Activated CD8-positive, alpha-beta memory T cell treated with anti-CD3 and anti-CD28 coated beads for 36 hours (primary cell): ENCODE measurements around the gene HAGHL. TPM values are rescaled to one million over a fixed set of nuclear protein-coding genes. Genes with fewer than 3 reads are reported as not detected.

Experiments used
- CTCF ChIA-PET: fragments of 350-600 bp; sonication (Branson Sonifier 250); formaldehyde crosslinking; loops from one replicate; lab custom pipeline; 2021; ENCODE audit warnings: antibody characterized with exemption; lab: Charles Lee
- POLR2A ChIA-PET: fragments of 350-600 bp; sonication (Branson Sonifier 250); formaldehyde crosslinking; loops from one replicate; lab custom pipeline; 2021; ENCODE audit warnings: antibody characterized with exemption; lab: Charles Lee
- total RNA-seq, 2 experiments: library from RNA; stranded (reverse); gene quantifications; one replicate each; pipeline ENCODE4 v1.2.3, GENCODE V29; 2021

The HAGHL gene
- total RNA-seq, 2 experiments from 2014 or later = 29.0 to 31.5 TPM

GRCh38 chr16:714558-715476 is 12.1 kb upstream of the HAGHL start, which contains the start of gene METRN:
METRN (plus strand) TSS chr16:715118; CDS start chr16:715290, 172 bp downstream.
- CTCF ChIA-PET = interaction anchor here (0.5 to 4.5 kb wide), 8 partner anchors 10 to 74 kb away, joined by 5 to 26 read pairs (median 8); partner anchors contain the start of genes CCDC78, CHTF18, CIAO3 and RPUSD1
- POLR2A ChIA-PET = interaction anchor here (0.6 to 1.8 kb wide), 3 partner anchors 8 to 266 kb away, joined by 3 to 6 read pairs (median 4); no protein-coding TSS in a partner anchor

GRCh38 chr16:715477-716199 is 11.3 kb upstream of the HAGHL start:
- ChIA-PET CTCF (interaction anchor here (1.0 to 4.5 kb wide), 12 partner anchors 10 to 73 kb away, joined by 3 to 26 read pairs (median 8); partner anchors contain the start of genes CCDC78, CHTF18, CIAO3 and RPUSD1), POLR2A (interaction anchor here (0.6 to 1.8 kb wide), 6 partner anchors 9 to 265 kb away, joined by 3 to 12 read pairs (median 5); no protein-coding TSS in a partner anchor)

- CTCF ChIA-PET = interaction anchor here (0.9 to 4.5 kb wide), 12 partner anchors 9 to 289 kb away, joined by 3 to 26 read pairs (median 8); partner anchors contain the start of genes CCDC78, CHTF18, CIAO3 and RPUSD1
Measured at GRCh38 chr16:716200-716568, 10.7 kb upstream of the HAGHL start.

DNA sequence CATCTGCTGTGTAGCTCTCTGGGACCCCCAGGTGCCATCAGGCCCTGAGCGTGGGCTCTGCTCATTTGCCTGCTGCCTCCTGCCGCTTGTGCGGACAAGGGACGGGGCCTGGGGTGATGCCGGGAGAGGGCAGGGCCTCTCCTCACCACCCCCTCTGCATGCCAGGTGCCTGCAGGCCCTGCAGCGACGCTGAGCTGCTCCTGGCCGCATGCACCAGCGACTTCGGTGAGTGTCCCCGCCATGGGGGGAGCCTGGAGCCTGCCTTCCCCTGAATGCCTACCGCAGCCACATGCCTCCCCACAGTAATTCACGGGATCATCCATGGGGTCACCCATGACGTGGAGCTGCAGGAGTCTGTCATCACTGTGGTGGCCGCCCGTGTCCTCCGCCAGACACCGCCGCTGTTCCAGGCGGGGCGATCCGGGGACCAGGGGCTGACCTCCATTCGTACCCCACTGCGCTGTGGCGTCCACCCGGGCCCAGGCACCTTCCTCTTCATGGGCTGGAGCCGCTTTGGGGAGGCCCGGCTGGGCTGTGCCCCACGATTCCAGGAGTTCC is 10.1 kb upstream of the HAGHL start:
- CTCF ChIA-PET = interaction anchor here (0.8 to 2.7 kb wide), 8 partner anchors 11 to 289 kb away, joined by 3 to 12 read pairs (median 6); partner anchors contain the start of gene CIAO3

More at GRCh38 chr16:716200-716568, 10.7 kb upstream of the HAGHL start:
- POLR2A ChIA-PET = interaction anchor here (0.6 to 1.3 kb wide), 4 partner anchors 9 to 21 kb away, joined by 3 to 12 read pairs (median 6); no protein-coding TSS in a partner anchor

GRCh38 chr16:717450-718245 is 9.3 kb upstream of the HAGHL start:
- CTCF ChIA-PET = interaction anchor here (0.8 kb wide), 1 partner anchor 21 kb away, joined by 3 read pairs; no protein-coding TSS in a partner anchor
- POLR2A ChIA-PET = interaction anchor here (0.5 kb wide), 1 partner anchor 595 kb away, joined by 8 read pairs; no protein-coding TSS in a partner anchor

More for the DNA sequence above, 10.1 kb upstream of the HAGHL start:
- POLR2A ChIA-PET = interaction anchor here (0.5 to 1.3 kb wide), 3 partner anchors 12 to 596 kb away, joined by 8 to 12 read pairs (median 8); no protein-coding TSS in a partner anchor

- ChIA-PET POLR2A (no interaction called here), CTCF (interaction anchor here (1.3 kb wide), 1 partner anchor 25 kb away, joined by 3 read pairs; no protein-coding TSS in a partner anchor)
Measured at GRCh38 chr16:718389-718788, 8.5 kb upstream of the HAGHL start.

- ChIA-PET CTCF (interaction anchor here (1.3 to 3.2 kb wide), 4 partner anchors 17 to 93 kb away, joined by 3 to 17 read pairs (median 9); no protein-coding TSS in a partner anchor), POLR2A (interaction anchor here (3.9 kb wide), 1 partner anchor 12 kb away, joined by 15 read pairs; no protein-coding TSS in a partner anchor)
Measured at GRCh38 chr16:718922-719321, 8.0 kb upstream of the HAGHL start.

DNA sequence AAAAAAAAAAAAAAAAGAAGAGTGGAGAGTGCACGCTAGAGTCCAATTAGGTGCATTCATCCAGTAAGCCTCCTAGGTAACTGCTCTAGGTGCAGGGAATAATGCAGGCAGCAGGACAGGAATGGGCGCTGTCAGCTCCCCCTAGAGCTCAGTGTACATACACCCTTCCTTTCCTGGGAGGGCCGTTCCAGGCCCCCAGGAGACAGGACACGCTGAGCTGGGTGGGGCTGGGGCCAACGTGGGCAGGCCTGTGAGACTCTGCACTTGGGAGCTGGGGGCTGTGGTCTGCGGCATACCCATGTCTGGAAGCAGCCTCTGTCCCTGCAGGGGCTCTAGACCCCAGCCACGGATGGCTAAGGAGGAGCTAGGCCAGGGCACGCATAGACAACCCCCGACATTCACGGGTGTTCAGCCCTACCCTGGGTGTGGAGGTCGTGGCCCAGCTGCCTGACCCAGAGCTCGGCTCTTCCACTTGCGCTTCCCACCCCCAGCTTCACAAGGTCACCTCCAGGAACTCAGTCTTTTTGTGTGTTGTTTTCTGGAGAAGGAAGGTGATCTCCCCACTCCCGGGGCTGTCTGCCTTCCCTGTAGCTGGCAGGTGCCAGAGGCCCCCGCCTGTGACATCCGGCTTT is 7.0 kb upstream of the HAGHL start:
- ChIA-PET CTCF (interaction anchor here (0.7 to 3.2 kb wide), 11 partner anchors 9 to 92 kb away, joined by 3 to 17 read pairs (median 4); partner anchors contain the start of gene CIAO3), POLR2A (interaction anchor here (0.6 to 3.9 kb wide), 6 partner anchors 11 to 63 kb away, joined by 3 to 15 read pairs (median 3); partner anchors contain the start of genes CIAO3 and RHOT2)

- ChIA-PET POLR2A (interaction anchor here (0.6 to 3.9 kb wide), 9 partner anchors 10 to 86 kb away, joined by 3 to 15 read pairs (median 3); partner anchors contain the start of genes CIAO3 and RHOT2), CTCF (interaction anchor here (0.7 to 3.2 kb wide), 14 partner anchors 8 to 92 kb away, joined by 3 to 17 read pairs (median 4); partner anchors contain the start of genes CIAO3 and RHBDL1)
Measured at GRCh38 chr16:720447-720989, 6.4 kb upstream of the HAGHL start.

GRCh38 chr16:720990-721764 is 5.7 kb upstream of the HAGHL start, which contains the start of gene ANTKMT:
ANTKMT (plus strand) TSS chr16:721146; CDS start chr16:721275, 129 bp downstream.
- CTCF ChIA-PET = interaction anchor here (0.8 to 3.2 kb wide), 11 partner anchors 9 to 64 kb away, joined by 3 to 17 read pairs (median 5); partner anchors contain the start of gene RHBDL1
- POLR2A ChIA-PET = interaction anchor here (0.9 to 3.9 kb wide), 7 partner anchors 9 to 85 kb away, joined by 3 to 15 read pairs (median 3); partner anchors contain the start of gene CIAO3

GRCh38 chr16:721765-722540 is 5.0 kb upstream of the HAGHL start:
- POLR2A ChIA-PET = interaction anchor here (1.0 to 3.9 kb wide), 6 partner anchors 9 to 85 kb away, joined by 3 to 15 read pairs (median 4); partner anchors contain the start of gene CIAO3
- CTCF ChIA-PET = interaction anchor here (0.8 to 3.2 kb wide), 8 partner anchors 8 to 63 kb away, joined by 3 to 15 read pairs (median 4); no protein-coding TSS in a partner anchor

- ChIA-PET POLR2A (interaction anchor here (1.0 kb wide), 2 partner anchors 13 to 18 kb away, joined by 3 read pairs; partner anchors contain the start of gene CIAO3), CTCF (interaction anchor here (0.6 to 1.9 kb wide), 3 partner anchors 11 to 139 kb away, joined by 3 to 5 read pairs (median 4); no protein-coding TSS in a partner anchor)
Measured at GRCh38 chr16:722835-723633, 3.9 kb upstream of the HAGHL start.

- POLR2A ChIA-PET = interaction anchor here (1.0 kb wide), 1 partner anchor 12 kb away, joined by 3 read pairs; no protein-coding TSS in a partner anchor
Measured at GRCh38 chr16:723695-724094, 3.2 kb upstream of the HAGHL start.

More at GRCh38 chr16:723695-724094, 3.2 kb upstream of the HAGHL start:
- CTCF ChIA-PET = interaction anchor here (3.1 kb wide), 1 partner anchor 10 kb away, joined by 26 read pairs; the partner anchor contains the start of gene METRN
